ENCODE measurements around the gene FGR. TPM values are rescaled to one million over a fixed set of nuclear protein-coding genes. Genes with fewer than 3 reads are reported as not detected.

FGR gene
- total RNA-seq, 2 donors from 2014 or later = 4.0 to 10.8 TPM

DNA sequence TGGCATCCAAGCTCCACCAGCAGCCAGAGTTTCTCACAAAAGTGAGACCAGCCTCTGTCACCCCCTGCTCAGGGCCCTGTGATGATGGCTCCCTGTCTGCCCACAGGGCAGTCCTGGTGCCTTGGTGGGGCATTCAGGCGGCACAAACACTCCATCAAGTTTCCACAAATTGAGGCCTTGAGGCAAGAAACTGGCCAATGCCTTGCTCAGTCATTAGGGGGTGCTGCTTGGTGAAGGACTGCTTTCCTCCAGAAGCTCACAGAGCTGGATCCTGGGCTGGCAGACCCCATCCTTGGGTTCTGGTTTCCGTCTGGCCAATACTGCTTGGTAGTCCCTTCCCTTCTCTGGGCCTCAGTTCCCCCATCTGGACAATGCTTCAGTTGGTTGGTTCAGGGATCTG is 18.5 kb downstream of the FGR start:
- 96% methylated on average over 2 of the region's 2 CpGs for WGBS
- H3K27me3 ChIP-seq (replicated peaks; ENCODE audit: insufficient read depth) = no peaks in the 10 kb centered on the region
- no peak for DNase-seq (ENCODE audit: low spot score)

DNA sequence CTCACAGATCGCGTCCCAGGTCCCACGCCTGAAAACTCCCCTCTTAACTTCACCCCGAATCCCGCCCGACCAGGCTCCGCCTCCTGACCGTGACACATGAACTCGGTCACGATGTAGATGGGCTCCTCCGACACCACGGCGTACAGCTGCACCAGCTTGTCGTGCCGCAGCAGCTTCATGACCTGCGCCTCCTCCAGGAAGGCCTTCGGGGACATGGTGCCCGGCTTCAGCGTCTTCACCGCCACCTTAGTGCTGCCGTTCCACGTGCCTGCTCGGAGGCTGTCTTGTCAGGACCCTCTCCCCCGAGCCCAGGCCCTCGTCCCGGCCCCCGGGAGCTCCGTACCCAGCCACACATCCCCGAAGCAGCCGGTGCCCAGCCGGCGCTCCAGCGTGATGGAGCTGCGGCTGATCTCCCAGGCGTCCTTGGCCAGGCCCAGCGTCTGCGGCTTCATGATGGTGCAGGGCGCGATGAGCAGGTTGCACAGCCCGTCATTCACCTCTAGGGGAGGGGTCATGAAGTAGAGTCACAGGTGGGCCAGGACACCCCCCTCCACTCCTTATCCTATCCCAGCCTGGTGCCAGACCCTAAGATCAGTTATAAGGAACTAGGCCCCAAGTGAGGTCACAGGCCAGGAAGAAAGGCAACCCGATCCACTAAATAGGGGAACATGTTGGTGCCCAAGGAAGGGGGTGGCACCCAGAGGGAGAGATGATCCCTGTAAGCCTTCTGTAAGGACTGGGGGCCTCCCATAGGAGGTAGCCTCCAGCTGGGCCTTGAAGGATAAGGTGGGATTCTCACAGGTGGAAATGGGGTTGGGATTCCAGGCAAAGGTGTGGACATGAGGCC is 19.4 kb downstream of the FGR start:
- 77% methylated on average over 41 of the region's 41 CpGs for WGBS
- no peak overlapping the region for H3K4me3 ChIP-seq

More for the DNA sequence above, 18.5 kb downstream of the FGR start:
- H3K27ac ChIP-seq = no peak overlapping the region
- intact Hi-C loops (cut with DNase I) = no loop called here
- no peak for TF ChIP-seq POLR2A (IDR thresholded peaks at IDR 0.05)
- TF ChIP-seq POLR2AphosphoS5 (IDR thresholded peaks at IDR 0.05) = no peak
- TF ChIP-seq, protein P1, sequence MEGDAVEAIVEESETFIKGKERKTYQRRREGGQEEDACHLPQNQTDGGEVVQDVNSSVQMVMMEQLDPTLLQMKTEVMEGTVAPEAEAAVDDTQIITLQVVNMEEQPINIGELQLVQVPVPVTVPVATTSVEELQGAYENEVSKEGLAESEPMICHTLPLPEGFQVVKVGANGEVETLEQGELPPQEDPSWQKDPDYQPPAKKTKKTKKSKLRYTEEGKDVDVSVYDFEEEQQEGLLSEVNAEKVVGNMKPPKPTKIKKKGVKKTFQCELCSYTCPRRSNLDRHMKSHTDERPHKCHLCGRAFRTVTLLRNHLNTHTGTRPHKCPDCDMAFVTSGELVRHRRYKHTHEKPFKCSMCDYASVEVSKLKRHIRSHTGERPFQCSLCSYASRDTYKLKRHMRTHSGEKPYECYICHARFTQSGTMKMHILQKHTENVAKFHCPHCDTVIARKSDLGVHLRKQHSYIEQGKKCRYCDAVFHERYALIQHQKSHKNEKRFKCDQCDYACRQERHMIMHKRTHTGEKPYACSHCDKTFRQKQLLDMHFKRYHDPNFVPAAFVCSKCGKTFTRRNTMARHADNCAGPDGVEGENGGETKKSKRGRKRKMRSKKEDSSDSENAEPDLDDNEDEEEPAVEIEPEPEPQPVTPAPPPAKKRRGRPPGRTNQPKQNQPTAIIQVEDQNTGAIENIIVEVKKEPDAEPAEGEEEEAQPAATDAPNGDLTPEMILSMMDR (IDR thresholded peaks at IDR 0.05) = no peak
- H3K4me1 ChIP-seq (replicated peaks) = no peaks in the 10 kb centered on the region
- H3K36me3 ChIP-seq = no peaks in the 10 kb centered on the region
- no peaks in the 10 kb centered on the region for H3K9me3 ChIP-seq
- H3K4me3 ChIP-seq = no peak overlapping the region

DNA sequence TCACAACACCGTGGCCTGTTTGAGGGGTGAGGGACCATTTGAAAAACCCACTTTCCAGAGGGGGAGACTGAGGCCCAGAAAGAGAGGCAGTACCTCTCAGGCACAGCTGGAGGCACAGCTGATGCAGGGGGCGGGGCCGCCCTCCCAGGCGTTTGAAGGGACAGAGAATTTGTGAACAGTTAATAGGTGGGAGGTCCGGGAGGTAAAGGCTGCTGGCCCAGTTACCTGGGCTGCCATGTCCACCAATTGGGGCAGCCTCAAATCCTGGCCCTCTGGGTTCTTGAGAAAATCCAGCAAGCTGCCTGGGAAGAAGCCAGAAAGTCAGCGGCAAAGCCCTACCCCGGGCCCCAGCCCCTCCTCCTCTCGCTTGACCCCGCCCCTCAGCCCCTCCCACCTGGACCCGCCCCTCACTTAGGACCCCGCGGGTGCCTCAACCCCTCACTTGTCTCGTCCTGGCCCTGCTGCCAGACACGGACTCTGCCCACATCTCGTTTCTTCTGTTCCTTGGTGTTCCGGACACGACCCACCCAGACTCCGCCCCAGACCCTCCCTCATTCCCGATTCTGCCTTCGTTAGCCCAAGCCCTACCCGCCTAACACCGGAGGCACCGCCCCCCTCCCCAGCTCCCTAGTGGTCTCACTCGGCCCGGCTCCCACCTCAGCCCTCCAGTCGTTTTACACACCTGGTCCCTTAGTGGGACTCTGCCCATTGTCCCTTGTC is 20.2 kb downstream of the FGR start:
- TF ChIP-seq, protein P1 (IDR thresholded peaks at IDR 0.05) = no peak
- TF ChIP-seq POLR2AphosphoS5 (IDR thresholded peaks at IDR 0.05) = no peak
- TF ChIP-seq POLR2A (IDR thresholded peaks at IDR 0.05) = no peak
- Histone ChIP-seq H3K27me3 (replicated peaks; ENCODE audit: insufficient read depth) (no peaks in the 10 kb centered on the region), H3K36me3 (no peaks in the 10 kb centered on the region), H3K4me1 (replicated peaks) (no peaks in the 10 kb centered on the region), H3K9me3 (no peaks in the 10 kb centered on the region), H3K27ac (no peak overlapping the region), H3K4me3 (no peak overlapping the region)
- intact Hi-C loops (cut with DNase I) = no loop called here
- 17% methylated on average over 26 of the region's 26 CpGs for WGBS
- no peak for DNase-seq (ENCODE audit: low spot score)

More for the DNA sequence above, 19.4 kb downstream of the FGR start:
- H3K27ac ChIP-seq = no peak overlapping the region
- no peaks in the 10 kb centered on the region for H3K9me3 ChIP-seq
- DNase-seq (ENCODE audit: low spot score) = no peak
- no peaks in the 10 kb centered on the region for H3K4me1 ChIP-seq (replicated peaks)
- no peaks in the 10 kb centered on the region for H3K36me3 ChIP-seq
- H3K27me3 ChIP-seq (replicated peaks; ENCODE audit: insufficient read depth) = no peaks in the 10 kb centered on the region
- TF ChIP-seq POLR2AphosphoS5 (IDR thresholded peaks at IDR 0.05) (no peak), POLR2A (IDR thresholded peaks at IDR 0.05) (no peak)
- TF ChIP-seq, protein P1 (IDR thresholded peaks at IDR 0.05) = no peak
- intact Hi-C loops (cut with DNase I) = no loop called here

DNA sequence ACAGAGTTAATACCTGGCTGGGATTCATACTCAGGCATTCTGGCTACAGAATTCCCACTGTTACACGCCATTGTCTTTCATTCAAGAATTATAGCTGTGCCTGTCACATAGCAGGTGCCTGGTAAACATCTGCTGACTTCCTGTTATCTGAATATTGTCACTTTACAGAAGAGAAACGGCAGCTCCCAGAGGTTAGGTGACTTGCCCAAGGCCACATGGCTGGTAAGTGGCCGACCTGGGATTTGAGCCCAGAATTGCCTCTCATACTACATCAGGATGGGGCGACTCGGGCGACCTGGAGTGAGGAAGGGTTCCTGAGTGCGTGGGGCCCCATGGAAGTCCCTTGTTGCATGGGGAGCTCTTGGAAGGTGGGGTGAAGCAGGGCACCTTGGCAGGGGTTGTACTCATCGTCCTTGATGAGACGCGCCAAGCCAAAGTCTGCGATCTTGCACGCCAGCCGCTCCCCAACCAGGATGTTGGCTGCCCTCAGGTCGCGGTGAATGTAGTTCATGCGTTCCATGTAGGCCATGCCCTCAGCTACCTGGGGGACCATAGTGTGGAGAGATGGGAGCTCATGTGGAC is 20.9 kb downstream of the FGR start:
- intact Hi-C loops (cut with DNase I) = no loop called here
- TF ChIP-seq POLR2A (IDR thresholded peaks at IDR 0.05) (no peak), POLR2AphosphoS5 (IDR thresholded peaks at IDR 0.05) (no peak)

DNA sequence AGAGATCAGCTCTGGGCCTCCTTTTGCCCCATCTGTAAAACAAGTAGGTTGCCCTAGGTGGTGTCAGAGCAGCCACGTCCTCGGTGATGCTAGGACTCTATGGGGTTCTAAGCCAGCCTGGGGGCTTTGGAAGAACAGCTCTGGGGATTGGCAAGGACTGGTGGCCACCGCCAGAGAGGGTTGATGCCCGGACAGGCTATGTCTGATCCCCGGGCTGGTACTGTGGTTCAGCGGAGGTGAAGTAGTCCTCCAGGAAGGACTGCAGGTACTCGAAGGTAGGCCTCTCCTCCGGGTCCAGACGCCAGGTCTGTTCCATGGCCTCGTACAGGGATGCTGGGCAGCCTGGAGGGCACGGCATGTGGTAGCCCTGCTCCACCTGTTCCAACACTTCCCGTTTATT is 22.3 kb downstream of the FGR start:
- 93% methylated on average over 12 of the region's 12 CpGs for WGBS
- DNase-seq (ENCODE audit: low spot score) = no peak
- H3K27me3 ChIP-seq (replicated peaks; ENCODE audit: insufficient read depth) = no peaks in the 10 kb centered on the region
- intact Hi-C loops (cut with DNase I) = no loop called here
- no peak overlapping the region for H3K27ac ChIP-seq
- no peaks in the 10 kb centered on the region for H3K9me3 ChIP-seq
- TF ChIP-seq POLR2A (IDR thresholded peaks at IDR 0.05) = no peak
- TF ChIP-seq POLR2AphosphoS5 (IDR thresholded peaks at IDR 0.05) = no peak
- TF ChIP-seq, protein P1 (IDR thresholded peaks at IDR 0.05) = no peak
- H3K36me3 ChIP-seq = no peaks in the 10 kb centered on the region
- no peak overlapping the region for H3K4me3 ChIP-seq
- no peaks in the 10 kb centered on the region for H3K4me1 ChIP-seq (replicated peaks)

More for the DNA sequence above, 20.9 kb downstream of the FGR start:
- no peaks in the 10 kb centered on the region for H3K27me3 ChIP-seq (replicated peaks; ENCODE audit: insufficient read depth)
- H3K4me1 ChIP-seq (replicated peaks) = no peaks in the 10 kb centered on the region
- H3K36me3 ChIP-seq = no peaks in the 10 kb centered on the region
- no peak for DNase-seq (ENCODE audit: low spot score)
- H3K27ac ChIP-seq = no peak overlapping the region
- 83% methylated on average over 16 of the region's 16 CpGs for WGBS
- H3K4me3 ChIP-seq = no peak overlapping the region
- H3K9me3 ChIP-seq = no peaks in the 10 kb centered on the region
